HG03108 (cell line): ENCODE results near the gene NPW.
A peak's percentile ranks its signal among the peaks of the same experiment; 100 is the strongest.
"Not testable (repeated sequence)": the region's sequence is repeated elsewhere in the genome, so short reads cannot be mapped to it uniquely, and the experiment has no call there.

Experiments used
- ATAC-seq: cut with Tn5 transposase; IDR thresholded peaks from one replicate; pipeline ENCODE4 v1.9.1; 2021; ENCODE audit warnings: moderate library complexity; ENCODE audit not compliant: unreplicated experiment

Gene NPW

GRCh38 chr16:2019921-2020831 lies 591 bp downstream of the NPW start:
- no peak for ATAC-seq

GRCh38 chr16:2022723-2023091 lies 3.1 kb downstream of the NPW start:
- peak; percentile 16 for ATAC-seq

- ATAC-seq, result peak; percentile 79
These were observed 3.8 kb downstream of the NPW start for GRCh38 chr16:2023092-2024031.

GRCh38 chr16:2024032-2024420 lies 4.4 kb downstream of the NPW start:
- no peak for ATAC-seq

- ATAC-seq, result no peak
These were observed 5.7 kb downstream of the NPW start for GRCh38 chr16:2025251-2025650.

GRCh38 chr16:2025878-2026460 lies 6.4 kb downstream of the NPW start:
- ATAC-seq, result no peak

- ATAC-seq, result no peak
These were observed 7.0 kb downstream of the NPW start, which contains the start of gene NHERF2 for GRCh38 chr16:2026461-2027023. Gene NHERF2, plus strand, starts transcription at chr16:2026902. Its CDS starts 104 bp downstream, at chr16:2027006.

GRCh38 chr16:2027024-2028010 lies 7.7 kb downstream of the NPW start:
- no peak for ATAC-seq

- ATAC-seq, result no peak
These were observed 8.6 kb downstream of the NPW start for GRCh38 chr16:2028146-2028545.

- ATAC-seq, result no peak
These were observed 9.1 kb downstream of the NPW start for GRCh38 chr16:2028620-2029220.

GRCh38 chr16:2029350-2029749 lies 9.8 kb downstream of the NPW start:
- ATAC-seq, result no peak

GRCh38 chr16:2030036-2030435 lies 10.5 kb downstream of the NPW start:
- no peak for ATAC-seq

GRCh38 chr16:2031081-2031577 lies 11.5 kb downstream of the NPW start:
- no peak for ATAC-seq

- no peak for ATAC-seq
These were observed 12.9 kb downstream of the NPW start for GRCh38 chr16:2032285-2033056.

GRCh38 chr16:2033057-2033908 lies 13.7 kb downstream of the NPW start:
- no peak for ATAC-seq

GRCh38 chr16:2033909-2034695 lies 14.5 kb downstream of the NPW start:
- ATAC-seq, result not testable (repeated sequence)
